Measurements from ENCODE around the gene FAM107A.

FAM107A gene

GRCh38 chr3:58568572-58569286, 8.5 kb downstream of the FAM107A start:
- DNase-seq (ENCODE audit: low spot score in 2 of 2) = peak; percentile 40 to 86
- H3K4me3 ChIP-seq = no peak overlapping the region
- in situ Hi-C loops (cut with MboI; ENCODE audit: low sequenced_read_pairs) = no loop called here

DNA sequence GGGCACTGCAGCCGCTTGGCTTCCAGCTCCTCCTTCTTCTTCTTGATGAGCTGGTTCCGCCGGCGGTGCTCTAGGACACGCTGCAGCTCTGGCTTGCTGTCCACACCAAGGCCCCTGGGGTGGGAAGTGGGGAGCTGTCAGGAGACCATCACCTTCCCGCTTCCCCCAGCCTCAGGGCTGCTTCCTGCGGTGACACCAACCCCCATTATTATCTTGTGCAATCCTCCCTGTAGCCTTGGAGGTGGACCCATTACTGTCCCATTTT, 10.0 kb downstream of the FAM107A start:
- DNase-seq (ENCODE audit: low spot score in 2 of 2) = no peak
- Histone ChIP-seq H3K4me3 (no peak overlapping the region), H3K9me3 (peaks cover 3% of the 10 kb centered on the region; the same call in 1 of the 2 replicates), H3K36me3 (replicated peaks) (no peaks in the 10 kb centered on the region), H3K4me1 (no peaks in the 10 kb centered on the region), H3K27me3 (ENCODE audit: low read depth) (no peaks in the 10 kb centered on the region)
- in situ Hi-C loops (cut with MboI; ENCODE audit: low sequenced_read_pairs) = no loop called here

More at GRCh38 chr3:58568572-58569286, 8.5 kb downstream of the FAM107A start:
- H3K27me3 ChIP-seq (ENCODE audit: low read depth) = no peaks in the 10 kb centered on the region
- H3K9me3 ChIP-seq = peaks cover 3% of the 10 kb centered on the region; the same call in 1 of the 2 replicates
- no peaks in the 10 kb centered on the region for H3K4me1 ChIP-seq
- no peaks in the 10 kb centered on the region for H3K36me3 ChIP-seq (replicated peaks)

GRCh38 chr3:58566398-58567250, 10.6 kb downstream of the FAM107A start:
- Histone ChIP-seq H3K4me3 (no peak overlapping the region), H3K36me3 (replicated peaks) (no peaks in the 10 kb centered on the region), H3K27me3 (ENCODE audit: low read depth) (no peaks in the 10 kb centered on the region), H3K9me3 (no peaks in the 10 kb centered on the region), H3K4me1 (no peaks in the 10 kb centered on the region)
- in situ Hi-C loops (cut with MboI; ENCODE audit: low sequenced_read_pairs) = no loop called here
- no peak for DNase-seq (ENCODE audit: low spot score in 2 of 2)

DNA sequence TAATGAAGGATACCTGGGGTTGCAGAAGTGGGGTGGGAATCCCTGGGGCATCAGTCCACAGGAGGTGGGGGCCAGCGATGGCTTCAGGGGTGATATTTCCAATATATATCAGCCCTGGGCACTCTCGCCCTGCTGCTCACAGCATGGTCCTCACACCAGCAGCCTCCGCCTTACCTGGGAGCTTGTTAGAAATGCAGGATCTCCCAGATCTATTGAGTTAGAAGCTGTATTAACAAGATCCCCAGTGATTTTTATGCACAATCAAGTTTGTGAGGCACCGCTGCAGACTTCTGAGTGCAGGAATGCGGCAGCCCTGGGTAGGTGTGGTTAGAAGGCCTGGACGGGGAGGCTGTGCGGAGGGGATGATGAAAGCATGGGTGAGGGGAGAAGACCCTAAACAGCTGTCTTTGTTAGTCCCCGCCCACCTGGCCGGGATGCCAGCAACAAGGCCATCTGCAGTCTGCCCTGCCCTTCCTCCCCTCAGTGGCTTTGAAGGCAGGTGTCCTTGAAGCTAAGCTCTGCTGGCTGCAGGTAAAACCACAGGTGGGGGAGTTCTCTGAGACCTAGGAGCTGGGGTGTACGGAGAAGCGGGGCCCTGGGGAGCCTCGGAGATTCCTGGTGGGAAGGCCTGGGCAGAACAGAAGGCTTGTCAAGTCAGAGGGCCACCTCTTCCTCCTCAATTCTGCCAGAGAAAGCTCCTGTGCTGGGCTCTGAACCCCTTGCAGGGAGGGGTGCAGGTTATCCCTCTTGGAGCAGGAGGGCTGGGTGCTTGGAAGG, 11.4 kb downstream of the FAM107A start:
- in situ Hi-C loops (cut with MboI; ENCODE audit: low sequenced_read_pairs) = no loop called here
- no peak for DNase-seq (ENCODE audit: low spot score in 2 of 2)
- H3K4me3 ChIP-seq = no peak overlapping the region
- no peaks in the 10 kb centered on the region for H3K27me3 ChIP-seq (ENCODE audit: low read depth)
- H3K9me3 ChIP-seq = no peaks in the 10 kb centered on the region
- H3K36me3 ChIP-seq (replicated peaks) = no peaks in the 10 kb centered on the region
- 0 out of 2 replicates have a peak, but pooled peaks cover 3% of the 10 kb centered on the region for H3K4me1 ChIP-seq

DNA sequence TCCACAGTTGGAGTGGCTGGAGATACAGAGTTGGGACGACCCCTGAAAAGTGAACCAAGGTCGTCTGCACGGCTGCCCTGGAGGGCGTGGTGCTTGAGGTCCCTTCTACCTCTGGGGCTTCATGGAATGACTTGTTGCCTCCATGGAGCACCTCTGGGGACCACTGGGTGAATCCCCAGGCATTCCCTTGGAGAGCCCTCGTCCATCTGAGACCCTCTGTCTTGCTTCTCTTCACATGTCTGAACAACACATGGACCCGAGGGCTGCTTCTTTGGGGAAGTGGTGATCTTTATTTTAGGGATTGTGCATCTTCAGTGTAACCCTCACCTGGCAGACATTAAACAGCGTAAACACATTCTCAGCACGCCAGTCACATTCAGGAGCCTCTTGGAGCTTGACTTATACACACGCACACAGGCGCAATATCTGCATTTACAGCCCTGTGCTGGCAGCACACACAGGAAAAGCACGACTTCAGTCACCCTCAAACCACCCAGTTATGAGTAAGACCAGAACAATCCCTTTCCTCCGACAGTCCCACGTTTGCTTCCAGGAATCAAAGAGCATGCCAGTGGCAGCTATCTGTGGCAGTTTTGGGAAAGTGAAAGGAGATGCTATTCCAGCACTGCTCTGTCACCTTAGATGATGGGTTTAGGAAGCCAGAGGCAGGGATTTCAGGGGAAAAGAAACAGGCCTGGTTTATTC, 12.6 kb downstream of the FAM107A start:
- in situ Hi-C loops (cut with MboI; ENCODE audit: low sequenced_read_pairs) = no loop called here
- Histone ChIP-seq H3K9me3 (no peaks in the 10 kb centered on the region), H3K4me1 (0 out of 2 replicates have a peak, but pooled peaks cover 3% of the 10 kb centered on the region), H3K36me3 (replicated peaks) (no peaks in the 10 kb centered on the region), H3K4me3 (no peak overlapping the region), H3K27me3 (ENCODE audit: low read depth) (no peaks in the 10 kb centered on the region)
- DNase-seq (ENCODE audit: low spot score in 2 of 2) = no peak

- in situ Hi-C loops (cut with MboI; ENCODE audit: low sequenced_read_pairs) = no loop called here
- no peak overlapping the region for H3K4me3 ChIP-seq
- DNase-seq (ENCODE audit: low spot score in 2 of 2) = no peak
- no peaks in the 10 kb centered on the region for H3K9me3 ChIP-seq
- H3K36me3 ChIP-seq (replicated peaks) = no peaks in the 10 kb centered on the region
- H3K27me3 ChIP-seq (ENCODE audit: low read depth) = no peaks in the 10 kb centered on the region
- 0 out of 2 replicates have a peak, but pooled peaks cover 3% of the 10 kb centered on the region for H3K4me1 ChIP-seq
Measured at GRCh38 chr3:58564054-58564453, 13.1 kb downstream of the FAM107A start.

- no peak overlapping the region for H3K4me3 ChIP-seq
- in situ Hi-C loops (cut with MboI; ENCODE audit: low sequenced_read_pairs) = no loop called here
- H3K4me1 ChIP-seq = 0 out of 2 replicates have a peak, but pooled peaks cover 3% of the 10 kb centered on the region
Measured at GRCh38 chr3:58563386-58564035, 13.7 kb downstream of the FAM107A start.

GRCh38 chr3:58562498-58562897, 14.7 kb downstream of the FAM107A start:
- H3K4me3 ChIP-seq = no peak overlapping the region
- H3K27me3 ChIP-seq (ENCODE audit: low read depth) = no peaks in the 10 kb centered on the region
- DNase-seq (ENCODE audit: low spot score in 2 of 2) = no peak
- no peaks in the 10 kb centered on the region for H3K36me3 ChIP-seq (replicated peaks)
- 0 out of 2 replicates have a peak, but pooled peaks cover 3% of the 10 kb centered on the region for H3K4me1 ChIP-seq
- in situ Hi-C loops (cut with MboI; ENCODE audit: low sequenced_read_pairs) = no loop called here
- H3K9me3 ChIP-seq = no peaks in the 10 kb centered on the region

More at GRCh38 chr3:58563386-58564035, 13.7 kb downstream of the FAM107A start:
- no peak for DNase-seq (ENCODE audit: low spot score in 2 of 2)
- H3K36me3 ChIP-seq (replicated peaks) = no peaks in the 10 kb centered on the region
- no peaks in the 10 kb centered on the region for H3K27me3 ChIP-seq (ENCODE audit: low read depth)
- no peaks in the 10 kb centered on the region for H3K9me3 ChIP-seq

DNA sequence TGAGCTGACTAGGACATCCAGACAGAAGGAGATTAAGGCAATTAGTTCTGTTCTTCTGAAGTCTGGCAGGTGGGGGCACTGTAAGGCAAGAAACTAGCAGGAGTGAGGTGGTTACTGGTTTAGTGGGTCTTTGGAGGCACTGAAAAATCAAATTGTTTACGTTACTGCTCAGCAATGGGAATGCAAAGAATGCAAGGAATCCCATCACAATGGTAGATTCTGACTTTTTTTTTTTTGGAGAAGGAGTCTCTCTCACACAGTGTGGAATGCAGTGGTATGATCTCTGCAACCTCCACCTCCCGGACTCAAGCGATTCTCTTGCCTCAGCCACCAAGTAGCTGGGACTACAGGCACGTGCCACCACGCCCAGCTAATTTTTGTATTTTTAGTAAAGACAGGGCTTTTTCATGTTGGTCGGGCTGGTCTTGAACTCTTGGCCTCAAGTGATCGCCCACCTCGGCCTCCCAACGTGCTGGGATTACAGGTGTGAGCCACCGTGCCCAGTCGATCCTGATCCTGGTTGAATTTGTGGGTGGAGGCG, 16.4 kb downstream of the FAM107A start:
- H3K27me3 ChIP-seq (ENCODE audit: low read depth) = no peaks in the 10 kb centered on the region
- peak; percentile 79 to 93 for DNase-seq (ENCODE audit: low spot score in 2 of 2)

DNA sequence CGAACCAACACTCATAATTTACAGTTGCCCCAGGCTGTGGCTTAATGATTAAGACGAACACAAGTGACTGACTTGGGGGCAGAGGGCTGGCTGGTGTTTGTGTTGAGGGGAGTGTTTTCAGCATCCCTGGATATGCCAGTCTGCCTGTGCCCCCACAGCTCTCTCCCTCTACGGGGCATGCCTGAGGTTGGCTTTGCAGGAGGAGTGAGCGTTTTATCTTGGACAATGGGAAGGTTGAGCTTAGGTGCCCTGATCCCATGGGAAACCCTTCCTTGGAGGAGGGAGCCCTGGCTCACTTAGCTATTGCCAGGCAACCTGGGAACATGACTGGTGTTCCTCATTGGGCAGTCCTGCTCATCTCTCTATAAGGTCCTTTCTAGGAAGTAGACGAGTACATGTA, 17.6 kb downstream of the FAM107A start:
- 0 out of 2 replicates have a peak, but pooled peaks cover 3% of the 10 kb centered on the region for H3K4me1 ChIP-seq
- in situ Hi-C loops (cut with MboI; ENCODE audit: low sequenced_read_pairs) = no loop called here
- no peak overlapping the region for H3K4me3 ChIP-seq
- no peaks in the 10 kb centered on the region for H3K36me3 ChIP-seq (replicated peaks)
- no peaks in the 10 kb centered on the region for H3K9me3 ChIP-seq
- H3K27me3 ChIP-seq (ENCODE audit: low read depth) = no peaks in the 10 kb centered on the region
- no peak for DNase-seq (ENCODE audit: low spot score in 2 of 2)

More for the DNA sequence above, 16.4 kb downstream of the FAM107A start:
- Histone ChIP-seq H3K4me1 (0 out of 2 replicates have a peak, but pooled peaks cover 3% of the 10 kb centered on the region), H3K9me3 (no peaks in the 10 kb centered on the region), H3K36me3 (replicated peaks) (no peaks in the 10 kb centered on the region), H3K4me3 (no peak overlapping the region)
- in situ Hi-C loops (cut with MboI; ENCODE audit: low sequenced_read_pairs) = no loop called here

DNA sequence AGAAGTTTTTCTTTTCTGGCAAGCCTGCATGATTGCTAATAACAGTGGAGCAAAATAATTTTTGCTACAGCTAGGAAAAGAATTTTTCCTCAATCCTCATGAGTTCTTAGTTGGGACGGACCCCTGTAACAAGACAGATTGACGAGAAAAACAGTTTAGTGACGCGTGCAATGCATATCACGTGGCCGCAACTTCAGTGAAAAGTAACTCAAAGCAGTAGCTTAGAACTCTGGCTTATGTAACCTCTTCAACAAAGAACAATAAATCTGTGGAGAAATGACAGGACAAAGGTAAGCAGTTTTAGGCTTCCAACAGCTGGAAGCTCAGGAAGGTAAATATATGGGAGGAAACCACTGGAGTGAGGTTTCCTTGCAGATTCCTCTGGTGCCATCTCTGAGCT, 19.7 kb downstream of the FAM107A start:
- Histone ChIP-seq H3K4me3 (no peak overlapping the region), H3K4me1 (0 out of 2 replicates have a peak, but pooled peaks cover 3% of the 10 kb centered on the region), H3K9me3 (no peaks in the 10 kb centered on the region), H3K36me3 (replicated peaks) (no peaks in the 10 kb centered on the region), H3K27me3 (ENCODE audit: low read depth) (no peaks in the 10 kb centered on the region)
- no peak for DNase-seq (ENCODE audit: low spot score in 2 of 2)
- in situ Hi-C loops (cut with MboI; ENCODE audit: low sequenced_read_pairs) = no loop called here

- in situ Hi-C loops (cut with MboI; ENCODE audit: low sequenced_read_pairs) = no loop called here
- Histone ChIP-seq H3K36me3 (replicated peaks) (no peaks in the 10 kb centered on the region), H3K4me1 (0 out of 2 replicates have a peak, but pooled peaks cover 3% of the 10 kb centered on the region), H3K27me3 (ENCODE audit: low read depth) (no peaks in the 10 kb centered on the region), H3K9me3 (no peaks in the 10 kb centered on the region), H3K4me3 (no peak overlapping the region)
- no peak for DNase-seq (ENCODE audit: low spot score in 2 of 2)
Measured at GRCh38 chr3:58556761-58557221, 20.4 kb downstream of the FAM107A start.

Data from HAP-1 (cell line).